ENCODE measurements around the gene EIF5A.

Gene EIF5A

GRCh38 chr17:7289256-7290032 lies 18.0 kb upstream of the EIF5A start:
- H3K4me3 ChIP-seq (ENCODE audit: low read depth, low read length): no peak overlapping the region
- no peak for TF ChIP-seq CTCF (IDR thresholded peaks at IDR 0.05; ENCODE audit: borderline replicate concordance, insufficient read depth, low read depth, low read length)

GRCh38 chr17:7290166-7290565 lies 17.3 kb upstream of the EIF5A start:
- TF ChIP-seq CTCF (IDR thresholded peaks at IDR 0.05; ENCODE audit: borderline replicate concordance, insufficient read depth, low read depth, low read length): no peak

GRCh38 chr17:7290685-7291084 lies 16.7 kb upstream of the EIF5A start:
- no peak overlapping the region for H3K4me3 ChIP-seq (ENCODE audit: low read depth, low read length)
- no peak for TF ChIP-seq CTCF (IDR thresholded peaks at IDR 0.05; ENCODE audit: borderline replicate concordance, insufficient read depth, low read depth, low read length)

More at GRCh38 chr17:7290166-7290565, 17.3 kb upstream of the EIF5A start:
- no peak overlapping the region for H3K4me3 ChIP-seq (ENCODE audit: low read depth, low read length)

GRCh38 chr17:7292194-7292593 lies 15.2 kb upstream of the EIF5A start:
- TF ChIP-seq CTCF (IDR thresholded peaks at IDR 0.05; ENCODE audit: borderline replicate concordance, insufficient read depth, low read depth, low read length): no peak
- H3K4me3 ChIP-seq (ENCODE audit: low read depth, low read length): no peak overlapping the region

- H3K4me3 ChIP-seq (ENCODE audit: low read depth, low read length): no peak overlapping the region
- TF ChIP-seq CTCF (IDR thresholded peaks at IDR 0.05; ENCODE audit: borderline replicate concordance, insufficient read depth, low read depth, low read length): no peak
These were observed 14.7 kb upstream of the EIF5A start for GRCh38 chr17:7292729-7293128.

GRCh38 chr17:7293159-7293558 lies 14.3 kb upstream of the EIF5A start:
- no peak overlapping the region for H3K4me3 ChIP-seq (ENCODE audit: low read depth, low read length)

More at GRCh38 chr17:7293159-7293558, 14.3 kb upstream of the EIF5A start:
- TF ChIP-seq CTCF (IDR thresholded peaks at IDR 0.05; ENCODE audit: borderline replicate concordance, insufficient read depth, low read depth, low read length): no peak

All from GM12875 (cell line).